AG04450 (cell line): ENCODE measurements around the gene PGM5. TPM values are rescaled to one million over a fixed set of nuclear protein-coding genes. Genes with fewer than 3 reads are reported as not detected.

Source experiments
- CTCF ChIA-PET: fragments of 300-600, 350-600 bp; formaldehyde crosslinking; extraction: SDS; loops from one replicate; lab custom pipeline; 2022; ENCODE audit warnings: antibody characterized with exemption, inconsistent platforms; lab: Charles Lee
- POLR2A ChIA-PET: fragments of 350-600 bp; formaldehyde crosslinking; extraction: SDS; loops from one replicate; lab custom pipeline; 2021; ENCODE audit warnings: antibody characterized with exemption, inconsistent platforms; lab: Yijun Ruan, JAX
- DNase-seq: peaks from one replicate; pipeline ENCODE4 v3.0.0-alpha.2; 2011; ENCODE audit warnings: low read depth, low spot score
- H3K27ac ChIP-seq: one replicate; pipeline ENCODE4 v1.5.1; 2012; ENCODE audit warnings: low read depth, low read length, control low read depth
- H3K27me3 ChIP-seq: one replicate; pipeline ENCODE4 v1.6.0; 2012; ENCODE audit warnings: low read length; ENCODE audit not compliant: control insufficient read depth, insufficient read depth
- H3K4me3 ChIP-seq: 2 replicates; pipeline ENCODE4 v1.5.1; 2011; ENCODE audit warnings: mild to moderate bottlenecking, low read depth, low read length, control low read depth
- H3K9me3 ChIP-seq: 2 replicates; pipeline ENCODE4 v1.5.1; 2012; ENCODE audit warnings: low read length; ENCODE audit not compliant: control insufficient read depth, insufficient read depth
- polyA plus RNA-seq: library from polyadenylated mRNA; depleted of rRNA; stranded (reverse); fragments of >200 nt; gene quantifications from 2 replicates; pipeline ENCODE4 v1.2.3, GENCODE V29; 2011
- TF ChIP-seq, protein P1 (sequence below): IDR thresholded peaks from 2 replicates; pipeline ENCODE4 v1.5.1; 2011; ENCODE audit warnings: low read depth, low read length, control low read depth, inconsistent platforms

Gene PGM5
- polyA plus RNA-seq, 1 experiment, result 5.9 TPM

DNA sequence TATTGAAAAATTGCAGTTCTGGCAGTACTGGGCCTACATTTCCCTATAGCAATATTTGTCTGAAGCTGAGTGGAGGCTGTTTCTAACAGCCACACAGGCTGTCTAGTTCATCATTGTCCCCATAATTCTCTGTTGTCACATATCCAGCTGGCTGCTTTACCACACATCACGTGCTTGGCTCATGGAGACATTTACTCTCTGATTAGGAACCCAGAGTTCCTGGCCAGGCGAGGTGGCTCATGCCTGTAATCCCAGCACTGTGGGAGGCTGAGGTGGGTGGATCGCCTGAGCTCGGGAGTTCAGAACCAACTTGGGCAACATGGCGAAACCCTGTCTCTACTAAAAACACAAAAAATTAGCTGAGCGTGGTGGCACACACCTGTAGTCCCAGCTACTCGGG lies 81.4 kb downstream of the PGM5 start:
- Histone ChIP-seq H3K9me3 (no peaks in the 10 kb centered on the region), H3K27me3 (no peaks in the 10 kb centered on the region), H3K27ac (no peak overlapping the region), H3K4me3 (no peak overlapping the region)
- no peak for DNase-seq
- TF ChIP-seq, protein P1, sequence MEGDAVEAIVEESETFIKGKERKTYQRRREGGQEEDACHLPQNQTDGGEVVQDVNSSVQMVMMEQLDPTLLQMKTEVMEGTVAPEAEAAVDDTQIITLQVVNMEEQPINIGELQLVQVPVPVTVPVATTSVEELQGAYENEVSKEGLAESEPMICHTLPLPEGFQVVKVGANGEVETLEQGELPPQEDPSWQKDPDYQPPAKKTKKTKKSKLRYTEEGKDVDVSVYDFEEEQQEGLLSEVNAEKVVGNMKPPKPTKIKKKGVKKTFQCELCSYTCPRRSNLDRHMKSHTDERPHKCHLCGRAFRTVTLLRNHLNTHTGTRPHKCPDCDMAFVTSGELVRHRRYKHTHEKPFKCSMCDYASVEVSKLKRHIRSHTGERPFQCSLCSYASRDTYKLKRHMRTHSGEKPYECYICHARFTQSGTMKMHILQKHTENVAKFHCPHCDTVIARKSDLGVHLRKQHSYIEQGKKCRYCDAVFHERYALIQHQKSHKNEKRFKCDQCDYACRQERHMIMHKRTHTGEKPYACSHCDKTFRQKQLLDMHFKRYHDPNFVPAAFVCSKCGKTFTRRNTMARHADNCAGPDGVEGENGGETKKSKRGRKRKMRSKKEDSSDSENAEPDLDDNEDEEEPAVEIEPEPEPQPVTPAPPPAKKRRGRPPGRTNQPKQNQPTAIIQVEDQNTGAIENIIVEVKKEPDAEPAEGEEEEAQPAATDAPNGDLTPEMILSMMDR, result no peak
- POLR2A ChIA-PET, result no interaction called here
- CTCF ChIA-PET, result interaction anchor here (0.6 kb wide), 1 partner anchor 123 kb away, joined by 3 read pairs; no protein-coding TSS in a partner anchor

DNA sequence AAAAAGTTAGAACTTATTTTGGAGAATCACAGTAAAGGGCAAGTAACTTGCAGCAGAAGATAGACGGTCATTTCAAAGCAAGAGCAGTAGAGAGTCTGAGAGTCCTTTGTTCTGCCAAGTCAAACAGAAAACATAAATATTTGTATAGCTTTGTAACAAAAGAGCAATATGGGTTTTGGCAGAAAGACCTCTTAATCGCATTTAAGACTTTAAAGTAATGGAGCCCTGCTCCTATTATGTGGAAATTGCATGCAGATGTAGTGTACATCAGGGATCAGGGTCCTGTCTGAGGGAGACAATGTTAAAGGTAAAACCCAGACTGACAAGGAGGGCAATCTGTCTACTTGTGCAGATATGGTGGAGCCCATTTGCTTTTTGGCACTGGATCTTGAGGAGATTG lies 87.2 kb downstream of the PGM5 start:
- no peaks in the 10 kb centered on the region for H3K27me3 ChIP-seq
- H3K4me3 ChIP-seq, result no peak overlapping the region
- ChIA-PET POLR2A (no interaction called here), CTCF (no interaction called here)
- TF ChIP-seq, protein P1, result no peak
- DNase-seq, result no peak
- no peaks in the 10 kb centered on the region for H3K9me3 ChIP-seq
- no peak overlapping the region for H3K27ac ChIP-seq

- Histone ChIP-seq H3K27ac (no peak overlapping the region), H3K9me3 (no peaks in the 10 kb centered on the region), H3K4me3 (no peak overlapping the region), H3K27me3 (no peaks in the 10 kb centered on the region)
- ChIA-PET POLR2A (interaction anchor here (1.4 kb wide), 1 partner anchor 15 kb away, joined by 3 read pairs; no protein-coding TSS in a partner anchor), CTCF (no interaction called here)
- DNase-seq, result no peak
- TF ChIP-seq, protein P1, result no peak
Observed at GRCh38 chr9:68446836-68447235, 90.4 kb downstream of the PGM5 start.

GRCh38 chr9:68447611-68448010 lies 91.2 kb downstream of the PGM5 start:
- POLR2A ChIA-PET, result interaction anchor here (1.4 kb wide), 1 partner anchor 14 kb away, joined by 3 read pairs; no protein-coding TSS in a partner anchor
- no peak overlapping the region for H3K27ac ChIP-seq
- TF ChIP-seq, protein P1, result no peak
- no peak overlapping the region for H3K4me3 ChIP-seq
- H3K9me3 ChIP-seq, result no peaks in the 10 kb centered on the region
- no peaks in the 10 kb centered on the region for H3K27me3 ChIP-seq
- CTCF ChIA-PET, result no interaction called here
- DNase-seq, result no peak

- no peak overlapping the region for H3K27ac ChIP-seq
- H3K9me3 ChIP-seq, result no peaks in the 10 kb centered on the region
- no peak overlapping the region for H3K4me3 ChIP-seq
- TF ChIP-seq, protein P1, result no peak
- ChIA-PET CTCF (no interaction called here), POLR2A (no interaction called here)
- H3K27me3 ChIP-seq, result no peaks in the 10 kb centered on the region
- DNase-seq, result no peak
Observed at GRCh38 chr9:68454579-68455334, 98.3 kb downstream of the PGM5 start.
